Islet of Langerhans (tissue), 1 donor: ENCODE data around the gene AASS.

Experiments used
- FAIRE-seq: peaks from one replicate; lab custom pipeline; 2011; peaks lifted over from hg19 to GRCh38; lab: Jason Lieb, UNC

AASS gene

DNA sequence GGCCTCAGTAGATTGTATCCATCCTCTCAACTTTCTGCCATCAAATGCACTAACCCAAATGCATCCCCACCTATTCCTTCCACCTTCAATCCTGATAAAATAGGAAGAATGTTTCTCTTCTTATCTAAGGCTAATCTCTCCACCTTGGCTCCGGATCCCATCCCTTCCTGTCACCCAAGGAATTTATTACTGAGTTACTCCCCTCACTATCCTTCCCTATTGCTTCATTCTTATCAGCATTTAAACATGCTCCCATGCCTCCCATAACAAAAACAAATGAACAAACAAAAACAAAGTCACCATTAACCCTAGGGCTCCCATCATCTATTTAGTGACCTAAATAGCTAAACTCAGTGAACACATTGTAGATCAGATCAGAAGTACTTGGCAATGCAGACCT is 25.3 kb downstream of the AASS start:
- no peak for FAIRE-seq

DNA sequence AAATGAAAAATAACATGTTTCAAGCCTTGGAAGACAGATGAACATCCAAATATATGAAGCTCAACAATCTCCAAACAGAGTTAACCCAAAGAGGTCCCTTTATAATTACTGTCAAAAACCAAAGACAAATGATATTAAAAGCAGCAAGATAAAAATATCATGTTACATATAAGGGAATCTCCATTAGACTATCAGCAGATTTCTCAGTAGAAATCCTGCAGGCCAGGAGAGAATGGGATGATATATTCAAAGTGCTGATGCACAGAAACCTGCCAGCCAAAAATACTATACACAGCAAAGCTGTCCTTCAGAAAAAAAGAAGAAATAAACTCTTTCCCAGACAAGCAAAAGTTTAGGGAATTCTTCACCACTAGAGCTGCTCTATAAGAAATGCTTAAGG is 41.0 kb downstream of the AASS start:
- no peak for FAIRE-seq

DNA sequence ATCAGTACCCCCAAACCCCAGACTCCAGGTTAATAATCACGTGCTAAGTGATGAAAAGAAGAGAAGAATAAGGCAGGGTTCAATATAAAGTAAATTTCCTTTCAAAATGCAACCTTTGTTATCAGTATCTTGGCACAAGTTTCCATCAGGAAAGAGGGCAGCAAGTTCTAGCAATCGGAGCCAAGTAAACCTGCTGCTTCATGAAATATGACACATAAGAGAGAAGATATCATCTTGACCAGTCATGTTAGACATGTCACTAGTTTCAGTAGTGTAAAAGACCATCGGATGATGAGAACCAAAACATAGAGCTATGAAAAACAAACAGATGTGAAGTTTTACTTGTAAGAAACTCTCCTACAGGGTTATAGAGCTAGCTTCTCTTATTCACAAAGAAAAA is 44.0 kb downstream of the AASS start:
- FAIRE-seq = no peak

DNA sequence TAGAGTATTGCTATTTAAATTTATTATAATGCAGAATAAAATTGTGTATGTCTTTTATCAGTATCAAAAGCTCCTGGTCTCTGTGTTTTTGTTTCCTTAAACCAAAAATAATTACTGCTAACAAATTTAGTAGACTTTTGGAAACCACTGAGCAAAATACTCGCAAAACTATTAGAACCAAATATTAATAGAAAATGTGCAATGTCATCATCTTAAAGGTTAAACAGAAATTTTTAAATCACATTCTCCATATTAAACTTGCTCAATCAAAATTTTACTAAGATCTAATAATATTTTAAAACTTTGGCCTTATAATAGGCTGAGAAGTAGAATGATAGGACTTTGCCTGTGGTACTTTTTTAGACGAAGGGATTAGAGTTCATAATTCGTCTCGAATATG is 48.4 kb downstream of the AASS start:
- no peak for FAIRE-seq

DNA sequence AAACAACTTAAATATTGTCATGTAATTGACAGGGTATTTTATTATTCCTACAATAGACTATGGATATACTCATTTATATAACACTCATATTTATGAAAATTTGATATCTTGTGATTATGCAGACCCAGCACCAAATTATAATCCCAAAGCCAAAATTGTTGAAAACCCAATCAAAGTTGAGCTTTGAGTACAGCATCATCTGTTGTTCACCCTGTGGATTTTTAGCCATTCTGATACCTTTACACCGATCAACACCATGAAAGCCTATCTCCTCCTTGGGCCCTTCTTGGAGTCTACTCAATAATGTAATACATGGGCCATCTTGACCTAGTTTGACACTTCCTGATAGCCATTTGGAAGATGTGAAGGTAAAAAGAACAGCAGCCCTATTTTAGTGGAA is 49.5 kb downstream of the AASS start:
- no peak for FAIRE-seq

DNA sequence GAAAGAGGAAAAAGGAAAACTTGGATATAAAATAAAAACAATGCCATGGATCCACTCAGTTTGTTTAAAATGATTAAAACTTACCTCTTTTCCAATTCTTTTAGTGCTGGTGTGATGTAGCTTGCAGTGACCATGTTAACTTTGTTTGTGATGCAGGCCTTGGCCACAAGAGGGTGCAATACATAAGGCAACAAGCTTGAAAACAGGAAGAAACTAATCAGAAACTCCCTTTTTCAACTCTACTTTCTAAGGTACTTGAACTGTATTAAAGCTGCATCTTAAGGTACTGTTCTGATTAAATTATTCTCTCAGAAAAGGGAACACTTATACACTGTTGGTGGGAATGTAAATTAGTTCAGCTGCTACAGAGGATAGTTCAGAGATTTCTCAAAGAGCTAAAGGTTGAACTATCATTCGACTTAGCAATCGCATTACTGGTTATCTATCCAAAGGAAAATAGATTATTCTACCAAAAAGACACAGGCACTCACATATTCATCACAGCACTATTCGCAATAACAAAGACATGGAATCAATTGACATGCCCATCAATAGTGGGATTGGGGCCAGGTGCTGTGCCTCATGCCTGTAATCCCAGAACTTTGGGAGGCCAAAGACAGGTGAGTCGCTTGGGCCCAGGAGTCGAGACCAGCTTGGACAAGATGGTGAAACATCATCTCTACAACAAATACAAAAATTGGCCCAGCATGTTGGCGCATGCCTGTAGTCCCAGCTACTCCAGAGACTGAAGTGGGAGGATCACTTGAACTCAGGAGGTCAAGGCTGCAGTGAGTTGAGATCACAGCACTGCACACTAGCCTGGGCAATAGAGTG is 50.9 kb downstream of the AASS start:
- peak; percentile 96 for FAIRE-seq

DNA sequence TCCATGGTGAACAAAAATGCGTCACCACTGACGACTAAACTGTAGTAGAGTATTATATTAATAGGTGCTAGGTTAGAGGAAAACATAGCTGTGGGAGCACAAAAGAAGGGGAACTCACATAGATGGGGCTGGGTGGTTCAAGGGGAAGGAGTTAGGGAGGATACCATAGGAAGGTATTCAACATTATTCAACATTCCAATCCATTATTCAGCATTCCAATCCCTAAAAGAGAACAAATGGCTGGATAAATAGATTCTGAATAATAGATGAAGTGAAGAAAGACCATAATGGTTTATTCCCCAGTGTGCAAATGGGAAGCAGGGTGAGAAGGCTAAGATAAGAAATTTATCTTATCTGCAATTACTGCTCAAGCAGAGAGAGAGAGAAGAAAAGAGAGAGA is 61.4 kb downstream of the AASS start:
- no peak for FAIRE-seq

DNA sequence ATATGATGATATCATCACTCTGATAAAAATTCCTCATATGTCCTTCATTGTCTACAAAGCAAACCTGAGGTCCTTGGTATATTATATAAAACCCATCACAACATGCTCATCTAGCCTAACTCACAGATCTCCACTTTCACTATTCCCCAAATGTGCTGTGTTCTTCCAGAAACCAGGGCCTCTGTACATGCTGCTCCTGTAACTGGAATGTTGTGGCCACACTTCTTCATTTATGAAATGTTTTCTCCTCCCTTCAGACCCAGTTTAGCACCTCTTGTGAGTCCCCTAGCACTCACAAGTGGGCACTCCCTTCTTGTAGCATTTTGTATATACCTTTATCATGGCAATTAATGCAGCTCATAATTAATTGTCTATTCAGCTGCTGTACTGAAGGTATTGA is 61.9 kb downstream of the AASS start:
- no peak for FAIRE-seq

DNA sequence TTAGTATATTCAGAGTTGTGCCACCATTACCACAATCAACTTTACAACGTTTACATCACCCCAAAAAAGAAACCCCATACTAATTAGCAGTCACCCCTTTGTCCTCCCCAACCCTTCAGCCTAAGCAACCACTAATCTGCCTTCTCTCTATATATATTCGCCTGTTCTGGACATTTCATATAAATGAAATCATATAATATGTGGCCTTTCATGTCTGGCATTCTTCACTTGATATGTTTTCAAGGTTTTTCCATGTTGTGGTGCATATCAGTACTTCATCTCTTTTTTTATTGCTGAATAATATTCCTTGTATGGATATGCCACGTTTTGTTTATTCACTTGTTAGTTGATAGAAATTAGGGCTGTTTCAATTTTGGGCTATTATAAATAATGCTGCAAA is 70.4 kb downstream of the AASS start:
- FAIRE-seq = no peak

DNA sequence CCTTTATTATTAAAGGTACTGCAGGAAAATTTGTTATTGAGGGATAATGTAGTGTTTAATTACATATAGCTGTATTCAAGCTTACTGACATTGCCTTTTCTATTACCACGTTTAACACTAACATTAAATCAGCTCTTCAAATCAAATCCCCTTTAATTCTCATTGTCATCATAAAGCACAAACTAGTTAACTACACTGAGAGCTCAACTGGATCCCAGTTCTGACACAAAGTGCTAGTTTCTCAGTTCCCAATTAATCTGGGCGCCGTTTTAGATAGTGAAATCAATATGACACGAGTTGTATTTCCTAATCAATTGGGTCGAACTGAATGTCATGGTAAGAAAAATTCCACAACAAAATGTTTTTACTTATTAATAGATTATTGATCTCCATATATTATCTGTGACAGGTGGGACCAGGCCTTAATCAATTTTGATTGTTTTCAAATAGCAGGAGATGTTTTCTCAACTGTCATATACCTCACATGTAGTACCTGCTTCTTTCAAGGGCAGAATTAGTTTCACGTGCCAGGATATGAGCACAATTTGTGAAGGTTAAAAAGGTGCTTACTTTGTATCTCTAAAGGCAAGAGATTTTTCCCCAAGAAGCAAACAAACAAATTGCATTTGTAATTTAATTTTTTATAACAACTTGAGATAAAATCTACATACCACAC is 71.0 kb downstream of the AASS start:
- FAIRE-seq = no peak

DNA sequence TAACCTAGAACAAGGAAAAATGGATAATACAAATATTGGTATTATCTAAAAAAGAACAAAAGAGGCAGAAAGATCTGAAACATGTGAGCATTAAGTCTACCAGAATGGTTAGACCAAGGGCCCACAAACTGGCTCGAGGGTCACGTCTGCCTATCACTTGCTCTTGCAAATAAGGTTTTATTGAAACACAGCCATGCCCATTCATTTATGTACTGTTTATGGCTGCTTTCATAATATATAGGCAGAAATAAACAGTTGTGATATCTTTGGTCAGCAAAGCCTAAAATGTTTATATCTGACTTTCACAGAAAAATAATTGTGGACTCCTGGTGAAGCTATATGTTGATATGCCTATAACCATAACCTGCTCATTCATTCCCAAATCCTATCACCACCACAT is 71.8 kb downstream of the AASS start:
- no peak for FAIRE-seq

DNA sequence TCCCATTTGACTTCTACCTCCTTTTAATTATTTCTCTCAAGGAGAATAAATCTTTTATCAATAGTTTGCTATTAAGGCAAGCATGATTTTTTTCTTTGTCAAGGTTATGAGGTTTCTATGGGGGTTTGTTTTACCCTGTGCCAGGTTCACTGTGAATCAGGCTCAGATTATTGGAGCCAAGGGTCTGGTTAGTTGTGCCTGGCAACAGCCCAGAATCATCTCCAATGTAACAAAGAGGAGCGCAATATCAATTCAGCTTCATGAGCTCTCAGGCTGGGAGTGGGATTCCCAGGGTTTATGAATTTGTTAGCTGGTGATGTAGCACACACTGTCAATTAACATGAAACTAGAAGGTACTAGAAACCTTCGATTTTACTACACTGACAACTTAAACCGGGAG is 73.2 kb downstream of the AASS start:
- no peak for FAIRE-seq

DNA sequence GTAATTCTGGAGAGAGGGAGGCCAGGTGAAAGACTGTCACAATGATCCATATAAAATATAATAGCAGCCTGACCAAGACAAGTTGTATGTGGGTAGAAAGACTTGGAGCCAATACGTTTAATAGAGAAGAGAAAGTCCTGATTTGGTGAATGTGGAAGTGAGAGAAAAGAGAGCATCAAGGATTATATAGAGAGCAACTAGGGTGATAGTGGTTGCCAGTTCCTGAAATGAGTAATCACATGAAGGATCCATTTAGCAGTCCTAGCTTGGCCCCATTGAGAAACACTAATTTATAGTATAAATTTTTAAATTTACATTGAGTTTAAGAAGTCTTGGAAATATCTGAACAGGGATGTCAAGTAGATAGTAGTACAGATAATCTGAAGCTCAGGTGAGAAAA is 74.0 kb downstream of the AASS start:
- FAIRE-seq = no peak

DNA sequence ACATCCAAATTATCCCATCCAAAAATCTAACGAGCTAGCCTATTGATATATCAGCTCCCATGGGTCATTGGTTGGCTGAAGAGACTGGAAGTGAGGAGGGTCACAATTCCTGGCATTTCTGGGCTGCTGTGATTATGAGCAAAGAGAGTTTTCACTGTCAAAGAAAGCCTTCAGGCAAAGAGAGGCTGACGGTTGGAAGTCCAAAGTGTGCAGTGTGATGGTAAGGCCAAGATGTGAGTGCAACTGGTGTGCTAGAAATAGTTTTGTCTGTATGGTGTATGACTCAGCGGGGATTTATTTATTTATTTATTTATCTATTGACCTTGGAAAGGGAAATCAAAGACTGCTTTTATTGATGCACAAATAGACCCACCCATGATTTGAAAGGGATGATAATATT is 75.0 kb downstream of the AASS start:
- no peak for FAIRE-seq

DNA sequence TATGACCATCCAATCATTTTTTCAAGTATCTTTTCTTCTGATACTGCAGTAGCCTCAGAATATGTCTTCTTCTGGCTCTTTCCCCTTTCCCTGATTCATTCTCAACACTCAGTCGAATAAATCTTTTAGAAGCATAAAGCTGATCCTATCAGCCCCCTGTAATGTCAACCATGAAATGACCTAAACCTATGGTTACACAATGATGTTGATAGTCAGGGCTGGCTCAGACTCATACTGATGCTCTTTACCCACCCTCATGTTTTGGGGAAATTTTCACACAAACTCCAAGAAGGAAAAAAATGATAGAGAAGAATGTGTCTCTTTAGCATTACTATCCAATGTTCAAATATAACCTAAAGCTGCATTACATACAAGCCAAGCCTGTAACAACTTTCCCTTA is 76.0 kb downstream of the AASS start:
- no peak for FAIRE-seq

DNA sequence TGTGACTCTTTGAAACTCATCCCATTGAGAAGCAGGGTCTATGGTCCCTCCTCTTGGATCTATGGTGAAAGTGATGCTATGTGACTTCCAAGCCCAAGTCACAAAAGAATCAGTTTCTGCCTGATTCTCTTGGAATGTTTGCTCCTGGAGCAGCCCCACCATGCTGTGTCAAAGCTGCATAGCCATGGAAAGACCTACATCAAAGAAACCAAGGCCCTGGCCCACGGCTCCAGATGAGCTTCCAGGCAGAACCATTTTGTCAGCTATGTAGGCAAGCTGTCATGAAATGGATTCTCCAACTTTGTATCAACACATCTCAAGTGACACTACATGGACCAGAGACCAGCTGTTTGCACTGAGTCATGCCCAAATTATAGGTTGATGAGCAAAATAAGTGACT is 77.0 kb downstream of the AASS start:
- FAIRE-seq = no peak

DNA sequence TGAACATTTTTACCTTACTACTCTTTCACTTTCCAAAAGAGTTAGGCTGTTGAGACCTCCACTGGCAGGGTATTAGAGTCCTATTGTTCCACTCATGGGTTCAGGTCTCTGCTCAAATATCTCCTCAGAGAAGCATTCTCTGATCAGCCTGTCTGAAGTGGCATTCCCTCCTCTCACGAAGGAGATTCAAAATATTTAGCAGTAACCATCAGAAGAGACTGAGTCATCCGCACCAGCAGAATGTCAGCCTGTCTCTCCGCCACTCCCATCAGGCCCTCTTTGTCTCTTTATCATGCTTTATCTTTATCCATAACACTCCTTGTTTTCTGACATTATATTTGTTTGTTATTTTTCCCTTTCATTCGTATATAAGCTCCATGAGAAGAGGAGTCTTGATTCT is 79.1 kb downstream of the AASS start:
- FAIRE-seq = no peak

DNA sequence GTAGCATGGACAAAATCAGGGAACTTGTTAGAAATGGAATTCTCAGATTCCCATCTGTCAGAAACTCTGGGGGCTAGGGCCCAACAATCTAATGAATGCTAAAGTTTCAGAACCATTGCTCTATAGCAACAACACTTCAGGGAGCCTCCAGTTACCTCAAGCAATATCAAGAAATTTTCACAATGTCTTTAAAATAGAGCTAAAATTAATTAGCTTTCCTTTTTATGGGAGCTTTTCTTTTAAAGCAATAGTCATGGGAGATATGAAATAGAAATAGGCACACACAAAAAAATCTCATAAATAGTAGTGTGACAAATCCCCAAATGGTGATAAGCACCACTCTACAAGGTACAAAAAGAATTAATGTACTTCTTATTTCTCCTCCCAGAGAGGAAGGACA is 80.9 kb downstream of the AASS start:
- no peak for FAIRE-seq

DNA sequence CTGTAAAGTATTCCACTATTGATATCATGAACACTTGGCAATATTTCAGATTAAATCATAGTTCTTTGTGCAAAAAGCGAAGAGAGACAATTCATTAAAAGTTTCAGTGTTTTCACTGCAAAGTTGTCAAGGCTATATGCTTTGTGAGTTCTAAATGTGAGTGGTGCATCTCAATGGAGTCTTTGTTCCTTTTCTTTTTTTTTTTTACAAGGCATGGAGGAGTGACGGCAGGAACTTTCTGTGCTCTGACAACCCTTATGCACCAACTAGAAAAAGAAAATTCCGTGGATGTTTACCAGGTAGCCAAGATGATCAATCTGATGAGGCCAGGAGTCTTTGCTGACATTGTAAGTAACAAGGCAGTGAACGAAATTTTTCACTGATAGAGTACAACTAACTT is 84.5 kb downstream of the AASS start:
- FAIRE-seq = no peak

DNA sequence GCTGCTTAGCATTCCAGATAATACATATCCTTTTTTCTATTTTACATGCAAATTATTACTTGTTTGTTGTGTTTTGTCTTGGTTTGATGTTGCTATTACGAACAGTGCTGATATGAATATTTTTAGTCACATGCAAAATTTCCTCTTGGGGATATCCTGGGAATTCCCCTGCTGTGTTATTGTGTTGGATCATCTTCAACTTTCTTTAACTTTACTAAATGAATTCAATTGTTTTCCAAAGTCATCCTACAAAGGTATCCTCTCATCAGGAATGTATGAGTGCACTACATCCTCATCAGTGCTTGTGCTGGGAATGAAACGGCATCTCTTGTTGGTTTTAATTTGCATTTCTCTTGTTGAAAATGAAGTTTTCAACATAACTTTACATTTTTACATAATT is 87.1 kb downstream of the AASS start:
- FAIRE-seq = no peak

DNA sequence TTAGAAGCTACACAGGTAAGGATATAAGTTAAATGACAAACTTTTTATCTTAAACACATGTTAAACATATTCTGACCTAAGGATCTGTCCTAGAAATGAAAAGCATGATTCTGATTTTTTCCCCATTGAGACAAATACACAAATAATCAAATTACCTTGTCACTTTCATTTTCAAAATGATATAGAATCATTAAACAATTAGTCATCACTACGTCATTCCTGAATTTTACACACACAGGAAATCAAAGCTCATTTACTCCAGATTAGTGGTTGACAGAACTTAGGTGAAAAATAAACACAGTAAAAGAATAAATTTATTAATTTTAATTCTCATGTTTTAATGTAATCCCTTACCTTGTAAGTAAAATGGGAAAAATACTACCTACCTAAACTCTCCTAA is 89.0 kb downstream of the AASS start:
- no peak for FAIRE-seq

DNA sequence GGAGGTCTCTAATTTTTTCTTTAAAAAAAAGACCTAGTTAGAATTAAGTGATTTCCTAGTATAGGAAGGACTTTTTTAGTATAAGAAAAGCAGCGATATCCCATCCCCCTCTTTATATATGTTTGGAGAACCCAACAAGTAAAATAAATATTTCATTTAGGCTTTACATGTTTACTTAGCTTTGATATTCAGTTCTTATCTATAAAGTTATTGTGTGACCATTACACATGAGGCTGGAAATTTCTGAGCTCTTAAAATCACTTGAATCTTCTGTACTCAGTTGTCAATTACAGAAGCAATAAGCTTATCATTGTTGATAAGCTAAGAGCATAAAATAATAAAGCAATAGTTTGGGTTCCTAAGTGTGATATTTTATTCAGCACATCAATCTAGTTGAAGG is 89.7 kb downstream of the AASS start:
- no peak for FAIRE-seq

DNA sequence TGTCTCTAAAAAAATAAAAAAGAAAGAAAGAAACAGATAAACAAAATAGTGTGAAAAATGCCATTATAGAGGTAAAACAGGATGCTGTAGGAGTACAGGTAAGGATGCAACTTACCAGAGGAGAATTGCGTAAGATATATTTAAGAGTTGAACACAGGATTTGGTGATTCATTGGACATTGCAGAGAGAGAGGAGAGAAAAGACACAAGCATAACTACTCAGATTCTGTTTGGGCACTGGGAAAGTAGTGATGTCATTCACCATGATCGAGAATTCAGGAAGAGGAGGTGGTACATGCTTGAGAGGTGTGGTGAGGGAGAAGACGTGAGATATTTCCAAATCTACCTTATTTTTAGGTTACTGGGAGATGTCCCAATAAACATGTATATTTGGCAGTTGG is 97.6 kb downstream of the AASS start:
- no peak for FAIRE-seq

DNA sequence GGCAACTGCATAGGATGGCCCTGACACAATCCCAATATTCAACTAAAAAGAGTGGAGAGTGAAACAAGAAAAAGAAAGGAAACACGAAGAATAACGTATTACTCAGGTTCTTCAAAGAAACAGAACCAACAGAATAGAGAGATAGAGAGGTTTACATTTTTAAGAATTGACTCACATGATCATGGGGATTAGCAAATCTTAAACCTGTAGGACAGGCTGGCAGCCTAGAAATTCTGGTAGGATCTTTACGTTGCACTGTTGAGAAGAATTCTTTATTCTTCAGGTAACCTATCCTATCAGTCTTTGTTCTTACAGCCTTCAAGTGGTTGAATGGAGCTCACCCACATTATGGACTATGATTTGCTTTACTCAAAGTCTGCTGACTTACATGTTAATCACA is 103.9 kb downstream of the AASS start:
- no peak for FAIRE-seq
